Type B pancreatic cell (in vitro differentiated cells): ENCODE data around the gene SLC26A8. TPM values are rescaled to one million over a fixed set of nuclear protein-coding genes. Genes with fewer than 3 reads are reported as not detected.

Experiments
- DNase-seq: peaks from one replicate; pipeline ENCODE4 v3.0.0; 2021; ENCODE audit warnings: mixed read lengths; ENCODE audit not compliant: unreplicated experiment; ENCODE audit errors: extremely low spot score
- H3K27ac Mint-ChIP-seq: 2 replicates; pipeline ENCODE4 v1.8.0; 2021; ENCODE audit warnings: mild to moderate bottlenecking, mixed read lengths
- H3K27me3 Mint-ChIP-seq: 2 replicates; pipeline ENCODE4 v1.8.0; 2021; ENCODE audit warnings: mixed read lengths
- H3K36me3 Mint-ChIP-seq: 2 replicates; pipeline ENCODE4 v1.8.0; 2021; ENCODE audit warnings: mixed read lengths
- H3K4me1 Mint-ChIP-seq: one replicate; pipeline ENCODE4 v1.8.0; 2021; ENCODE audit warnings: mixed read lengths; ENCODE audit not compliant: unreplicated experiment
- H3K4me3 Mint-ChIP-seq: 2 replicates; pipeline ENCODE4 v1.8.0; 2021; ENCODE audit warnings: mild to moderate bottlenecking, mixed read lengths
- H3K9me3 Mint-ChIP-seq: 2 replicates; pipeline ENCODE4 v1.8.0; 2021; ENCODE audit warnings: mixed read lengths
- total RNA-seq: library from RNA; stranded (reverse); gene quantifications from 2 replicates; pipeline ENCODE4 v1.2.1, GENCODE V29; 2021; ENCODE audit warnings: low replicate concordance
- TF ChIP-seq, protein P1 (sequence below): fragments of 200-600 bp; sonication (generic); conservative IDR thresholded peaks from 2 replicates; pipeline ENCODE4 v1.5.0; 2021; ENCODE audit warnings: antibody characterized with exemption, mild to moderate bottlenecking

The SLC26A8 gene
- total RNA-seq, 1 donor from 2014 or later: not detected

DNA sequence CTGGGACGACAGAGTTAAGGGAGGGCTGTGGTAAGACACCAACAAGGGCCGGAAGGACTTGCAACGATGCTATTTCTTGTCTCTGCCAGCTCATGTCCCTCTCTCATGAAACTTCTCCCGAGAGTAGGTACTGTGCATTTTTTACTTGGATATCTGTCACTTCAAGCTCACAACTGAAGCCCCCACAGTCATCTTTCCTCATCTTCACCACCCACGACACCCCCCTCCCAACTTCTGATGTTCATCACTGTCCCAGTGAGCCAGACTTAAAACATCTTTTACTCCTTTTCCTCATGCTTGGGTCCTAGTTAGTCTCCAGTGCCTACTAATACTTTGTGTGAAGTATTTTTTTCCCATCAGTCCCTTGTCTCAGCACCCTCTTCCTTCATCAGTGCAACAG lies 68.9 kb downstream of the SLC26A8 start:
- no peak overlapping the region for H3K27ac Mint-ChIP-seq
- TF ChIP-seq, protein P1, sequence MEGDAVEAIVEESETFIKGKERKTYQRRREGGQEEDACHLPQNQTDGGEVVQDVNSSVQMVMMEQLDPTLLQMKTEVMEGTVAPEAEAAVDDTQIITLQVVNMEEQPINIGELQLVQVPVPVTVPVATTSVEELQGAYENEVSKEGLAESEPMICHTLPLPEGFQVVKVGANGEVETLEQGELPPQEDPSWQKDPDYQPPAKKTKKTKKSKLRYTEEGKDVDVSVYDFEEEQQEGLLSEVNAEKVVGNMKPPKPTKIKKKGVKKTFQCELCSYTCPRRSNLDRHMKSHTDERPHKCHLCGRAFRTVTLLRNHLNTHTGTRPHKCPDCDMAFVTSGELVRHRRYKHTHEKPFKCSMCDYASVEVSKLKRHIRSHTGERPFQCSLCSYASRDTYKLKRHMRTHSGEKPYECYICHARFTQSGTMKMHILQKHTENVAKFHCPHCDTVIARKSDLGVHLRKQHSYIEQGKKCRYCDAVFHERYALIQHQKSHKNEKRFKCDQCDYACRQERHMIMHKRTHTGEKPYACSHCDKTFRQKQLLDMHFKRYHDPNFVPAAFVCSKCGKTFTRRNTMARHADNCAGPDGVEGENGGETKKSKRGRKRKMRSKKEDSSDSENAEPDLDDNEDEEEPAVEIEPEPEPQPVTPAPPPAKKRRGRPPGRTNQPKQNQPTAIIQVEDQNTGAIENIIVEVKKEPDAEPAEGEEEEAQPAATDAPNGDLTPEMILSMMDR: no peak
- H3K9me3 Mint-ChIP-seq: no peaks in the 10 kb centered on the region
- no peaks in the 10 kb centered on the region for H3K36me3 Mint-ChIP-seq
- no peak for DNase-seq
- H3K27me3 Mint-ChIP-seq: peaks cover 9% of the 10 kb centered on the region
- H3K4me1 Mint-ChIP-seq: no peaks in the 10 kb centered on the region
- no peak overlapping the region for H3K4me3 Mint-ChIP-seq

DNA sequence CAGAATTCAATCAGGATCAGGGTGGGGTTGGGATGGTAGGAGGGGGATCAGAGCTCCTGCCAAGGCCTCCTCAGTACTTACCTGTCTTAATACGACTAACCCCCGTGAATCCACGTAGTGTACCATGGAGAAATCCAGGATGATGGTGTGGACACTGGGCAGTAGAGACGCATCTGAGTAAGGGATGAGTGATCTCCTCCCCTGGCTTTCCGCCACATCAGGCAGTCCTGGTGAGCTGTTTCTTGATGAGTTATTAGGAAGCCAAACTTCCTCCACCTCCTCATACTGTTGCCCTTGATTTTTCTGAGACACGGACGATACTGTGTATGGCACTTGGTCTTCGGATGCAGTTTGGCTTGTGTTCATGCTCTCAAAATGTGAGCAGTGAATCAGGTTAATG lies 69.4 kb downstream of the SLC26A8 start:
- Mint-ChIP-seq H3K27me3 (peaks cover 9% of the 10 kb centered on the region), H3K36me3 (no peaks in the 10 kb centered on the region), H3K4me3 (no peak overlapping the region), H3K9me3 (no peaks in the 10 kb centered on the region), H3K4me1 (no peaks in the 10 kb centered on the region), H3K27ac (no peak overlapping the region)
- no peak for DNase-seq
- TF ChIP-seq, protein P1: no peak

DNA sequence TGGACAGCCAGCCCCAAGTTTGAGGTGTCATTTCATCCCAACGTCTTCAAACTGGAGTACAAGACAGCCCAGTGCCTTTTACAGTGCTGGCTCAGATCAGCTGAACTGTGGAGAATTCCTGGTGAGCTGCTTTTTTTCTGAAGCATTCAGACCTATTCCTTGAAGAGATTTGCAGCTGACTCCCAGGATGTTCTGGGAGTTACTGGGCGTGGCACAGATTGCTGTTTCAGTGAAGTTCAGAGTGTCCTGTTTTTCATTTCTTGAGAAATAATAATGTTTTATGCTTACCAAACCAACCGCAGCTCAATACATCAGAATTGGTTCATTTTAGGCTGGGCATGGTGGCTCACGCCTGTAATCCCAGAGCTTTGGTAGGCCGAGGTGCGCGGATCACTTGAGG lies 70.1 kb downstream of the SLC26A8 start:
- H3K27ac Mint-ChIP-seq: no peak overlapping the region
- H3K9me3 Mint-ChIP-seq: no peaks in the 10 kb centered on the region
- H3K4me1 Mint-ChIP-seq: no peaks in the 10 kb centered on the region
- peaks cover 9% of the 10 kb centered on the region for H3K27me3 Mint-ChIP-seq
- no peak overlapping the region for H3K4me3 Mint-ChIP-seq
- no peaks in the 10 kb centered on the region for H3K36me3 Mint-ChIP-seq
- DNase-seq: no peak
- TF ChIP-seq, protein P1: no peak

DNA sequence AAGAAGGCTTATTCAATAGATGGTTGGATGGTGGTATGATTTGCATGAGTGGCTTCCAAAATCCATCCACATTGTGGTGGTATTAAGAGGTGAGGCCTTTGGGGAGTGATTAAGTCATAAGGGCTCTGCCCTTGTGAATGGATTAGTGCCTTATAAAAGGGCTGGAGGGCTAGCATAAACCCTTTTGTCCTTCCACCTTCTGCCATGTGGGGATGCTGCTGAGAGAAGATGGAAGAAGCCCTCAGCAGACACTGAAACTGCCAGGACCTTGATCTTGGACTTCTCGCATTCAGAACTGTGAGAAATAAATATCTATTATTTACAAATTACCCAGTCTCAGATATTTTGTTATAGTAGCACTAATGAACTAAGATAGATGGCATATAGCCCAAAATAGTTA lies 75.7 kb downstream of the SLC26A8 start:
- H3K36me3 Mint-ChIP-seq: no peaks in the 10 kb centered on the region
- DNase-seq: no peak

DNA sequence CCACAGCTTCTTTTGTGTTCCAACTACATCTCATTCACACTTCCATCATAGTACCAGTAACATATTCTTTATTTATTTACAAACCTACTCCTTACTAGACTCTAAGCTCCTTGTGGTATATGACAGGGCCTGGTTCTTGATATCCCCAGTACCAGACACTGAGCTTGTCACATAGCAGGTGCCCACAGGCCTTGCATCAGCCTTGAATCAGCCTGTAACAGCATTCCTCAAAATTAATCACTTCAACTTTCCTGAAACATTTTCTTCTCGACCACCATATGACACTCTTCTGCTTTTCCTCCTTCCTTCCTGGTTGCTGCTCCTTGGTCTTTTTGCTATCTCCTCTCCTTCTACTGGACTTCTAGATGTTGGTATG lies 78.8 kb downstream of the SLC26A8 start:
- H3K36me3 Mint-ChIP-seq: no peaks in the 10 kb centered on the region
- no peak overlapping the region for H3K27ac Mint-ChIP-seq
- TF ChIP-seq, protein P1: no peak
- no peaks in the 10 kb centered on the region for H3K4me1 Mint-ChIP-seq
- H3K27me3 Mint-ChIP-seq: no peaks in the 10 kb centered on the region
- no peak overlapping the region for H3K4me3 Mint-ChIP-seq
- H3K9me3 Mint-ChIP-seq: peaks cover 5% of the 10 kb centered on the region
- DNase-seq: no peak

More for the DNA sequence above, 75.7 kb downstream of the SLC26A8 start:
- Mint-ChIP-seq H3K9me3 (peaks cover 5% of the 10 kb centered on the region), H3K27ac (no peak overlapping the region), H3K4me3 (no peak overlapping the region), H3K4me1 (no peaks in the 10 kb centered on the region), H3K27me3 (peaks cover 2% of the 10 kb centered on the region)
- TF ChIP-seq, protein P1: peak; percentile 32

GRCh38 chr6:35943390-35943789 lies 81.1 kb downstream of the SLC26A8 start:
- Mint-ChIP-seq H3K9me3 (peaks cover 9% of the 10 kb centered on the region), H3K36me3 (no peaks in the 10 kb centered on the region)

More at GRCh38 chr6:35943390-35943789, 81.1 kb downstream of the SLC26A8 start:
- DNase-seq: no peak
- TF ChIP-seq, protein P1: no peak
- H3K4me1 Mint-ChIP-seq: no peaks in the 10 kb centered on the region
- H3K27me3 Mint-ChIP-seq: no peaks in the 10 kb centered on the region
- H3K27ac Mint-ChIP-seq: no peak overlapping the region
- no peak overlapping the region for H3K4me3 Mint-ChIP-seq
